ENCODE measurements around the gene GOLM1.

GOLM1 gene

DNA sequence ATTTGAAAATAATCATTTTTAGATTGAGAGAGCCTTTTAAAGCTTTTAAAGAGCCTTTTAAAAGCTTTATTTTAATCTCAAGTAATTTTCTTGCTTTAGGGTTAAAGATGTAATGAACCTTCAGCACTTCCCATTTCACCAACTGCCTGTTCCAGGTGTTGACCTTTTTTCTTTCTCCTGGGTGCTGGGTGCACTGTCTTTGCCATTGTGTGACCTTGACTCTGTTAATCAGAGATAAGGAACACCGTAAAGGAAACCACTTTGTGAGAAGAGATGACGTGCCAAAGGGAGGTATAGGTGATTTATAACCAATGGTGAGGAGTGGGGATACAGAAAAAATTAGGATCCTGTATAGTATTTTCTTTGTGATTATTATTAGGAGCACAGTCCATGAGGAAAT lies 90.2 kb downstream of the GOLM1 start:
- ATAC-seq (replicated peaks) (no peak), DNase-seq (no peak)
- H3K4me1 Mint-ChIP-seq, result no peaks in the 10 kb centered on the region
- no peaks in the 10 kb centered on the region for H3K27me3 Mint-ChIP-seq
- H3K4me3 Mint-ChIP-seq, result no peak overlapping the region
- H3K9me3 Mint-ChIP-seq, result peaks cover 3 to 4% of the 10 kb centered on the region in 2 donors
- H3K27ac Mint-ChIP-seq, result no peak overlapping the region
- H3K36me3 Mint-ChIP-seq, result peaks cover 45 to 46% of the 10 kb centered on the region in 2 donors

DNA sequence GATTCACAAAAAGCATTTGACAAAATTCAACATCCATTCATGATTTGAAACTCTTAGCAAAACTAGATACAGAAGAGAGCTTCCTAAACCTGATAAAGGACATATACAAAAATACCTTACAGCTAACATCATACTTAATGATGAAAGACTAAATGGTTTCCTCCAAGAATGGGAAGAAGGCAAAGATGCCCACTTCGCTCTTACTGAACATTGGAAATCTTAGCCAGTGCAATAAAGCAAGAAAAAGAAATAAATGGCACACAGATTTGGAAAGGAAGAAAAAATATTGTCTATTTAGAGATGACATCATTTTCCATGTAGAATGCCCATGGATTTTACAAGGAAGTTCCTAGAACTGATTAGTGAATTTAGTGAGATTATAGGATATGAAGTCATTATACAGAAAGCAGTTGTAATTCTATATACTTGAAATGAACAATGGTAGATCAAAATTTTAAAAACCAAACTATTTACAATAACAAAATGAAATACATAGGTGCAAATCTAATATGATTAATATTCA lies 94.0 kb downstream of the GOLM1 start:
- DNase-seq (no peak), ATAC-seq (replicated peaks) (no peak)
- no peak overlapping the region for H3K27ac Mint-ChIP-seq
- H3K9me3 Mint-ChIP-seq, result peaks cover 4% of the 10 kb centered on the region in 2 donors
- peaks cover 0 to 1% of the 10 kb centered on the region in 2 donors for H3K4me1 Mint-ChIP-seq
- no peak overlapping the region for H3K4me3 Mint-ChIP-seq
- no peaks in the 10 kb centered on the region for H3K27me3 Mint-ChIP-seq
- peaks cover 63 to 71% of the 10 kb centered on the region in 2 donors for H3K36me3 Mint-ChIP-seq

DNA sequence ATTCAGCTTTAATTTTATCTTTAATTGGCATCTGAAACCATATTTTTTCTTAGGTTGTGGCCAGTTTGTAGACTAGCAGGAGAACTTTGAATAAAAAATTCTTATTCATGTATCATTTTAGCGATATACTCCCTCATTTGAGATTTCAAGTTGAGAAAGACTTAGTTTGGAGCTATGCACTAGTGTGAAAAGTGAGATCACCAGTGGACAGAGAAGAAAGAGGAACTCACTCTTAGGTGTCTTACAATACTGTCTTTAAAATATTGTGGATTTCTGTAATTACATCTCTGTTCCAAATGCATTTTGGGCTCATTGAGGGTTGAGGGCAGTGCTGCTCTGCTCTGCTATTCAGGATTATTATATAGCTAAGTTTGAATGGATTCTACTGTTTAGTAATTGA lies 103.8 kb downstream of the GOLM1 start:
- Mint-ChIP-seq H3K36me3 (peaks cover 34 to 62% of the 10 kb centered on the region in 2 donors), H3K27ac (no peak overlapping the region), H3K27me3 (no peaks in the 10 kb centered on the region), H3K4me1 (peaks cover 2 to 4% of the 10 kb centered on the region in 2 donors), H3K4me3 (no peak overlapping the region), H3K9me3 (peaks cover 7 to 9% of the 10 kb centered on the region in 2 donors)
- ATAC-seq (replicated peaks) (no peak), DNase-seq (no peak)

DNA sequence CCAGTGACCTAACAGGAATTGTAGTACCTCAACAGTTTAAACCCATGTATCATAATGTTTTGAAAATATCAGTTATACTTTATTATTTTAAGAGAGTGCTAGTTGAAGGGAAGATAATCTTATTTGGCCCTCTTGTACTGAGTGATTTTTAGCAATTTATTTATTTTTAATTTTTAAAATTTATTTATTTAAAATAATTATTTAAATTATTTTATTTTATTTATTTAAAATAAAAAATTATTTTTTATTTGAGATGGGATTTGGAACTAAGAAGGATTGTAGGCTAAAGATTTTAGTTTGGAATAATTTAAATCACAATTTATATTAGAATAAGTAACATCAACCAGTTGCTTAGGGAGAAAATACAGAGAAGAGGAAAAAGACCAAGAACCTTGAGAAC lies 104.3 kb downstream of the GOLM1 start:
- DNase-seq (no peak), ATAC-seq (replicated peaks) (no peak)
- no peak overlapping the region for H3K4me3 Mint-ChIP-seq
- H3K9me3 Mint-ChIP-seq, result peaks cover 8 to 10% of the 10 kb centered on the region in 2 donors
- no peaks in the 10 kb centered on the region for H3K27me3 Mint-ChIP-seq
- peaks cover 31 to 59% of the 10 kb centered on the region in 2 donors for H3K36me3 Mint-ChIP-seq
- H3K4me1 Mint-ChIP-seq, result peaks cover 0 to 4% of the 10 kb centered on the region in 2 donors
- H3K27ac Mint-ChIP-seq, result no peak overlapping the region

DNA sequence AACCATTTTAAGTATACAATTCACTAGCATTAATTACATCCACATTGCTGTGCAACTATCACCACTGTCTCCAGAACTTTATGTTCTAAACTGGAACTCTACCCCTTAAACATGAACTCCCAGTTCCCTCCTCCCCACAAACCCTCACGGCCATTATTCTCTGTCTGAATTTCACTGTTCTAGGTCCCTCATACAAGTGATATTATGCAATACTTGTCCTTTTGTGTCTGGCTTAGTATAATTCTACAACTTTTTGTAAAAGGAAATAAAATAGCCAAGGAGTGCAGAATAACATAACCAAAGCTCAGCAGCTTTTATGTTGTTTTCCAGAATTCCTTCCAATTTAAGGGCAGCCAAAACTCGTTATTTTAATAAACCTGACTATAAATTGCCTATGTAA lies 105.2 kb downstream of the GOLM1 start:
- ATAC-seq (replicated peaks) (no peak), DNase-seq (no peak)
- Mint-ChIP-seq H3K4me1 (peaks cover 0 to 4% of the 10 kb centered on the region in 2 donors), H3K27me3 (no peaks in the 10 kb centered on the region), H3K9me3 (peaks cover 8 to 10% of the 10 kb centered on the region in 2 donors), H3K4me3 (no peak overlapping the region), H3K27ac (no peak overlapping the region), H3K36me3 (peaks cover 36 to 66% of the 10 kb centered on the region in 2 donors)

DNA sequence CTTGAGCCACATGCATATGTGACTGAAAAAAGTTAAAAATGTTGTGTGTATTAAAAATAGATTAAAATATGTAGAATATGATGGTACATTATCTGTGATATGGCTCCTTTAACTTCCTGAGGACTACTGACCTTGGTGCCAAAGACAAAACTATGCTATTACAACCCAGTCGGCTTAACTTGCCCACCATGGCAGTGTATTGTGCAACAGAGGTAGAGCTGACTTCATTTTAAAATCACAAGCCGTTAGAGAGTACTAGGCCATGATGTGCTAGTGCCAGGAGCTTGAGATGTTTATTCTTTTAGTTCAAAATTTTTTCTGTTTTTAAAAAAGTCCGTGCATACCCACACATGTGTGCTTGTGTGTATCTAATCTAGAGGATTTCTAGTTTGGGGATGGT lies 112.1 kb downstream of the GOLM1 start:
- no peak overlapping the region for H3K27ac Mint-ChIP-seq
- DNase-seq (no peak), ATAC-seq (replicated peaks) (no peak)
- no peaks in the 10 kb centered on the region for H3K27me3 Mint-ChIP-seq
- no peaks in the 10 kb centered on the region for H3K4me1 Mint-ChIP-seq
- H3K36me3 Mint-ChIP-seq, result peaks cover 60 to 80% of the 10 kb centered on the region in 2 donors
- no peak overlapping the region for H3K4me3 Mint-ChIP-seq
- H3K9me3 Mint-ChIP-seq, result peaks cover 6 to 10% of the 10 kb centered on the region in 2 donors

DNA sequence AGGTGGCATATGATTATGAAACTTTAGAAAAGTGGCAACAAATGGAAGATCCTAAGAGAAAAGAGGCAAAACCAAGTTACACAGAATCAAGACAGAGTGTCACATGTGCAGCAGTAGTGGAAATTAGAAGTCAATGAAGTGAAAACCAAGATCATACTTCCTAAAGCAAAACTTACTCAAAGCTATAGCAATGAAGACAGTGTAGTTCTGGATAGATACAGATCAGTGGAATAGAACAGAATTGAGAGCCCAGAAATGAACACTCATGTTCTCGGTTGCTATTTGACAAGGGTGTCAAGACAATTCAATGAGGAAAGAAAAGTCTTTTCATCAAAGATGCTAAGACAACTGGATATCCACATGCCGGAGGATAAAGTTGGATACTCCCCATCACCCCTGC lies 114.9 kb downstream of the GOLM1 start:
- no peaks in the 10 kb centered on the region for H3K4me1 Mint-ChIP-seq

DNA sequence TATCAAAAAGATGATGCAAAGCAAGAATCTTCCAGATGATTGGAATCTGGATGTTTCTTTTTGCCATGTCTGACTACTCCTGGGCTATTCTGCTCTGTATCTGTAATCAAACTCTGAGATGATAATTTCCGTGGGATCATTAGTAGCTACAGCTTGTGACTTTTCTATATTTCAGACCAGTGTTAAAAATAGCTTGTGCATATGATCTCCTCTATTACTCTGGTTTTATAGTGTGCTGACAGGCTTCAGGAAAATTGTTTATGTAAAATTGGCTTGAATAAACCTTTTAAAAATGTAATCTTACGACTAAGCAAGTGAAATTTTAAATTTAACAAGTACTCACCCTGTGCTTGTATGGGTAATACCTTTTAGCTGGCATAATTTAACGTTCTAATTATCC lies 118.0 kb downstream of the GOLM1 start:
- Mint-ChIP-seq H3K9me3 (no peaks in the 10 kb centered on the region), H3K36me3 (peaks cover 62 to 71% of the 10 kb centered on the region in 2 donors), H3K4me3 (no peak overlapping the region), H3K27me3 (no peaks in the 10 kb centered on the region), H3K4me1 (no peaks in the 10 kb centered on the region), H3K27ac (no peak overlapping the region)
- ATAC-seq (replicated peaks) (no peak), DNase-seq (no peak)

More for the DNA sequence above, 114.9 kb downstream of the GOLM1 start:
- Mint-ChIP-seq H3K36me3 (peaks cover 64 to 80% of the 10 kb centered on the region in 2 donors), H3K4me3 (no peak overlapping the region), H3K27ac (no peak overlapping the region), H3K27me3 (no peaks in the 10 kb centered on the region), H3K9me3 (no peaks in the 10 kb centered on the region)
- DNase-seq (no peak), ATAC-seq (replicated peaks) (no peak)

DNA sequence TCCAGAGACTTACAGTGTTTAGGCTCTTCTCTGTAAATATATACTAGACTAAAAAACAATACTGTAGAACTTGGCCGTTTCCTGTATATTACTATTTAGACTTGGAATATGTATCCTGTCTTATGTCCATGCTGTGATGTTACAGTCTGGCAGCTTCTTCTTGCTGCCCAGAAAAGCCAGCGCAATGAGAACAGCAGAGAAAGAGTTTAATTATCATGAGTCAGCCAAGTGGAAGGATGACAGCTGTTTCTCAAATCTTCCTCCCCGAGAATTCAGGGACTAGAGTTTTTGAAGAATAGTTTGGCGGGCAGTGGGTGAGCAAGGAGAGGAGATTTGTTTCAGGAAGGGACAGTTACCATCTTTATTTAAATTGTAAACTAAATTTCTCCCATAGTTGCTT lies 120.9 kb downstream of the GOLM1 start:
- Mint-ChIP-seq H3K4me1 (no peaks in the 10 kb centered on the region), H3K36me3 (peaks cover 43 to 51% of the 10 kb centered on the region in 2 donors), H3K4me3 (no peak overlapping the region)

More for the DNA sequence above, 120.9 kb downstream of the GOLM1 start:
- Mint-ChIP-seq H3K27ac (no peak overlapping the region), H3K27me3 (no peaks in the 10 kb centered on the region), H3K9me3 (no peaks in the 10 kb centered on the region)
- ATAC-seq (replicated peaks) (no peak), DNase-seq (no peak)

All from stimulated activated naive B cell treated with anti-CD40 and anti-IgM and Interleukin-4, amounts not matched to agents 10 μg/mL and 1 μg/mL and 100 μg/mL, for 72 hours (primary cell).